A172 (cell line): Measurements from ENCODE around the gene TSPAN13. TPM values are rescaled to one million over a fixed set of nuclear protein-coding genes. Genes with fewer than 3 reads are reported as not detected.

ENCODE experiments used
- DNase-seq: peaks from one replicate; pipeline ENCODE4 v3.0.0-alpha.2; 2015; ENCODE audit warnings: low spot score
- total RNA-seq: library from RNA; depleted of rRNA; stranded (reverse); fragments of >200 nt; shearing (Covaris generic); gene quantifications from 2 replicates; pipeline ENCODE4 v1.2.3, GENCODE V29; 2014; rRNA removed

The TSPAN13 gene
- total RNA-seq, 1 experiment from 2014 or later, result 2.4 TPM

- DNase-seq, result no peak
Measured at GRCh38 chr7:16812542-16813231, 59.1 kb downstream of the TSPAN13 start.

- no peak for DNase-seq
Measured at GRCh38 chr7:16813232-16813616, 59.7 kb downstream of the TSPAN13 start.

GRCh38 chr7:16815001-16815400 lies 61.4 kb downstream of the TSPAN13 start:
- DNase-seq, result no peak

- no peak for DNase-seq
Measured at GRCh38 chr7:16816824-16817223, 63.3 kb downstream of the TSPAN13 start.

GRCh38 chr7:16817536-16817935 lies 64.0 kb downstream of the TSPAN13 start:
- DNase-seq, result no peak

- no peak for DNase-seq
Measured at GRCh38 chr7:16818732-16819131, 65.2 kb downstream of the TSPAN13 start.

GRCh38 chr7:16822029-16822428 lies 68.5 kb downstream of the TSPAN13 start:
- DNase-seq, result no peak

GRCh38 chr7:16826060-16826459 lies 72.5 kb downstream of the TSPAN13 start:
- DNase-seq, result no peak

- DNase-seq, result no peak
Measured at GRCh38 chr7:16833373-16833772, 79.8 kb downstream of the TSPAN13 start.

Other genes starting within 250 kb of the TSPAN13 start
- gene LRRC72, start 226.9 kb upstream of the TSPAN13 start, total RNA-seq, result not detected in 2 replicates
- 36.3 and 39.4 TPM in 2 replicates for gene ANKMY2, start 108.0 kb upstream of the TSPAN13 start, total RNA-seq
- gene BZW2, start 107.6 kb upstream of the TSPAN13 start, total RNA-seq, result 85.9 and 105 TPM in 2 replicates
- not detected in 2 replicates for gene AGR2, start 51.2 kb downstream of the TSPAN13 start, total RNA-seq
- gene AGR3, start 128.2 kb downstream of the TSPAN13 start, total RNA-seq, result not detected in 2 replicates